HUES64 (cell line): ENCODE data around the gene DNAJC6.
"Not testable (repeated sequence)": the region's sequence is repeated elsewhere in the genome, so short reads cannot be mapped to it uniquely, and the experiment has no call there.

Experiments used
- H3K27ac ChIP-seq: 2 replicates; pipeline ENCODE4 v1.7.0; 2013; ENCODE audit warnings: low read depth, low read length, inconsistent platforms
- H3K27me3 ChIP-seq: 2 replicates; pipeline ENCODE4 v1.6.1; 2013; ENCODE audit warnings: mild to moderate bottlenecking, low read length; ENCODE audit not compliant: insufficient read depth
- H3K36me3 ChIP-seq: 2 replicates; pipeline ENCODE4 v1.6.1; 2013; ENCODE audit warnings: mild to moderate bottlenecking, low read length; ENCODE audit not compliant: insufficient read depth
- H3K4me1 ChIP-seq: 2 replicates; pipeline ENCODE4 v1.6.1; 2013; ENCODE audit warnings: mild to moderate bottlenecking, low read length, moderate library complexity; ENCODE audit not compliant: insufficient read depth
- H3K4me3 ChIP-seq: 2 replicates; pipeline ENCODE4 v1.5.1; 2013; ENCODE audit warnings: mild to moderate bottlenecking, low read length, moderate library complexity
- H3K9ac ChIP-seq: 2 replicates; pipeline ENCODE4 v1.6.1; 2013; ENCODE audit warnings: mild to moderate bottlenecking, low read depth, low read length
- H3K9me3 ChIP-seq: 2 replicates; pipeline ENCODE4 v1.6.1; 2013; ENCODE audit warnings: low read depth, low read length; ENCODE audit not compliant: insufficient read depth
- WGBS: fragments of 150-250, 120-280 bp; methylation state at CpG from one replicate; pipeline ENCODE4 v1.1.7; 2013; ENCODE audit warnings: missing lambda C conversion rate; 5-methylcytosine and 5-hydroxymethylcytosine counted together

DNAJC6 gene

DNA sequence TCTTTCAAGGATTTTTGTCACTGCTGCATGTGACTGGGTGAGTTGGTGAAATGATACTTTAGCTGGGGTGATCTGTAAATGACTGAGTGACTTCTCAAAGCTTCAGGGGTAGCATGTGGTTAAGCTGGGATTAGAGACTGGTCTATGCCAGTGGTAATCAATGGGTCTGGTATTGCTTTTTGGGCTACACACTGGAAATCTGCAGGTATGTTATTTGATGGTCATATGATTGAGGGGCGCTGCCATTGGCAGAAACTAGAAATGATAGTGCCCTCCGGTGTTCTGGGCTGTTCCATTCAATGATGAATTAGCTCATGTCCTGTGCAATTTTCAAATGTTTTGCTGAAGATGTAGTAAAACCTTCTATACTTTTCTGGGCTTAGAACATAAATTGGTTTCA, 39.7 kb upstream of the DNAJC6 start:
- no peaks in the 10 kb centered on the region for H3K9me3 ChIP-seq
- WGBS = 90% methylated on average over 2 of the region's 2 CpGs
- peaks cover 16% of the 10 kb centered on the region for H3K27me3 ChIP-seq
- no peaks in the 10 kb centered on the region for H3K36me3 ChIP-seq
- H3K4me3 ChIP-seq = no peak overlapping the region
- no peak overlapping the region for H3K27ac ChIP-seq
- no peak overlapping the region for H3K9ac ChIP-seq
- peaks cover 21% of the 10 kb centered on the region for H3K4me1 ChIP-seq

DNA sequence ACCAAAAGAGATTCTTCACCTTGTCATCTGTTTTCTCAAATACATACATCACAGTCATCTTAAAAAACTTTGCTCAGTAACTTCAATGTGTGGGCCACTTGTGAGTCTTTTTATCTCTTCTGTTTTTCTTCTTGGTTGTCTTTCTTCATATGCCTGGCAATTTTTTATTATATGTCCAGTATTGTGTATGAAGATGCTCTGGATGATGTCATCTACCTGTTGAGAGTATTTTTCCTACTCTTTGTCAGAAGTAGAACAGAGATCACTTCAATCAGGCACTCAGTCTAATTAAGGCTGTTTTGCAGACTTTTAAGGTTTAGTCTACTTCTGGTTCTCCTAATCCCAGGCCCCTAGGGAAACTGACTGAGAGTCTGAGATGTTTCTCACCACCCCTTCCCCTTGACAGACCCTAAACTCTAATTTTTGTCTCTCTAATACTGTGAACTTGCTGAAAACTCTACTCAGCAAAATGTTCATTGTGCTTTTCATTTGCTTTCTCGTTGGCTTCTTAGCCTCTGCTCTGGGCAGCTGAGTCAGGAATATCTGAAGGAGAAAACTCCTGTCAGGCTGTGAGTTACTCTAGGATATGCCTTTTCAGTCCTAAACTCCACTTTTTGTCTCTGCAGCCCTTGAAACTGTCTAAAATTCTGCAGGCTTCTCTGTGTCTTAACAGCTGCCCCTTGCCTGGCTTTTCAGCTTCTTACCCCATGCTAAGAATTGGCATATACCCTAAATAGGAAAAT, 33.0 kb upstream of the DNAJC6 start:
- Histone ChIP-seq H3K9ac (no peak overlapping the region), H3K4me3 (no peak overlapping the region), H3K9me3 (no peaks in the 10 kb centered on the region), H3K4me1 (peaks cover 44% of the 10 kb centered on the region), H3K27me3 (peaks cover 5% of the 10 kb centered on the region; the same call in 1 of the 2 replicates), H3K27ac (no peak overlapping the region), H3K36me3 (no peaks in the 10 kb centered on the region)
- 52% methylated on average over 1 of the region's 1 CpG for WGBS

DNA sequence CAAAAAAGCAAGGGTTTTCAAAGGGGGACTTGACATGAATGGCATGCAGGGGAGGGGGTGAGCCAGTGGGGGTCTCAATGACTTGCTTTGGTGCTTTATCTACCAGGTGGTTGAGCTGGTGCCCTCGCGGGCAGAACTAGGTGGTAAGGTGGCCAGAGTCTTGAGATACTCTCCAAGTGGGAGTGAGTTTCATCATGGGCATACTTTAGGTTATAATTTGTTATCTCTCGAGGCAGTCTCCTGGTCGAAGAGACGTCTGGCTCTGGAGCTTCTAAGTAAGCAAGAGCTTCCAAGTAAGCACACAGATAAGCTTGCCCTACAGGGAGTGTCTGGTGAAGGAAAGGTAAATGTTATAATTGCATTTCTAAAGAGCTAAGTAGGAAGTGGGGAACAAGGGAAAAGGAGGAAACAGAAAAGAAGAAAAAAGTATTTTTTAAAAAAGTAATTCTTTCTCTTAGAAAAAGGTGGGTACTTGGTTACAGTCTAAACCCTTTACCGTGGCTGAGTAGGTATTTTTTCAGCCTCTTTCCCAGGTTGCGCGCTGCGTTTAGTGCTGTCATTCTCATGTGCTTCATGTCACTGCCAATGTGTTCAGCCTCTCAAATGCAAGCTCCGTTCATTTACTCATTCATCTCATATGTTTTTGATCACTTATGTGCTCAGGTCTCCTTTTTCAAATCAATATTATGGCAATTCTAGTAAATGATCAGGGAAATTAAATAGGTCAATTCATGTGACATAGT, 31.6 kb upstream of the DNAJC6 start:
- Histone ChIP-seq H3K9me3 (no peaks in the 10 kb centered on the region), H3K36me3 (no peaks in the 10 kb centered on the region), H3K4me1 (peaks cover 52% of the 10 kb centered on the region), H3K27me3 (peaks cover 5% of the 10 kb centered on the region; the same call in 1 of the 2 replicates), H3K4me3 (peak overlapping the region; percentile 18; the same call in 1 of the 2 replicates), H3K9ac (no peak overlapping the region), H3K27ac (no peak overlapping the region)
- 24% methylated on average over 10 of the region's 10 CpGs for WGBS

DNA sequence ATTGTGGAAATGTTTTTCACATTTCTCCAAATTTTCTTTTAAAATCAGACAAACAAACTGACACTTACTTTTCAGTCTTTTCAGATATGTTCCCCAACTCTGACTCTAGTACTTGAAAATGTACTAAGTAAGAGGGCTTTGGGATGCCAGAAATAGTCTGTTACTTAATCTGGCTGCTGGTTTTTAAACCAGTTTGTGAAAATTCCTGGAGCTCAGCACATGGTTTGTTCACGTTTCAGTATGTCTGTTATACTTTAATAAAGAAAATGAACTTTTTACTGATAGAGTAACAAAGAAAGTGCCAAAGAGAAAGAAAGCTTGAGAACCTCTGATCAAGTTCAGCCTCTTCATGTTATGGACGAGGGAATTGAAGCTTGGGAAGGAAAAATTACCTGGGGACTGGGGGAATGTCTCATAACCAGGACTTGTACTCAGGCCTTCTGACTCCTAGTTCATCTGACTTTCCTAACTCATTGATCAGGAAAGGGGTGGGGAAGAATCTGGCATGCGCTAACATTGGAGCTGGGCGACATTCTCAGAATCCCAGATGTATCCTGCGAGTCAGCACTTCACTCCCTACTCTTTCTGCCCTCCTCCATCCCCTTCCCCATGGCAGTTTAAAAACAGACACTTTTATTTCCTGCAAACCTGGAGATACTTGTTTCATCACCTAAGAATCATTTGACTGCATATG, 30.8 kb upstream of the DNAJC6 start:
- peaks cover 5% of the 10 kb centered on the region; the same call in 1 of the 2 replicates for H3K27me3 ChIP-seq
- peaks cover 52% of the 10 kb centered on the region for H3K4me1 ChIP-seq
- no peak overlapping the region for H3K9ac ChIP-seq
- no peaks in the 10 kb centered on the region for H3K36me3 ChIP-seq
- peak overlapping the region; percentile 46; the same call in 1 of the 2 replicates for H3K27ac ChIP-seq
- 18% methylated on average over 5 of the region's 5 CpGs for WGBS
- peak overlapping the region; percentile 43 for H3K4me3 ChIP-seq
- H3K9me3 ChIP-seq = no peaks in the 10 kb centered on the region

DNA sequence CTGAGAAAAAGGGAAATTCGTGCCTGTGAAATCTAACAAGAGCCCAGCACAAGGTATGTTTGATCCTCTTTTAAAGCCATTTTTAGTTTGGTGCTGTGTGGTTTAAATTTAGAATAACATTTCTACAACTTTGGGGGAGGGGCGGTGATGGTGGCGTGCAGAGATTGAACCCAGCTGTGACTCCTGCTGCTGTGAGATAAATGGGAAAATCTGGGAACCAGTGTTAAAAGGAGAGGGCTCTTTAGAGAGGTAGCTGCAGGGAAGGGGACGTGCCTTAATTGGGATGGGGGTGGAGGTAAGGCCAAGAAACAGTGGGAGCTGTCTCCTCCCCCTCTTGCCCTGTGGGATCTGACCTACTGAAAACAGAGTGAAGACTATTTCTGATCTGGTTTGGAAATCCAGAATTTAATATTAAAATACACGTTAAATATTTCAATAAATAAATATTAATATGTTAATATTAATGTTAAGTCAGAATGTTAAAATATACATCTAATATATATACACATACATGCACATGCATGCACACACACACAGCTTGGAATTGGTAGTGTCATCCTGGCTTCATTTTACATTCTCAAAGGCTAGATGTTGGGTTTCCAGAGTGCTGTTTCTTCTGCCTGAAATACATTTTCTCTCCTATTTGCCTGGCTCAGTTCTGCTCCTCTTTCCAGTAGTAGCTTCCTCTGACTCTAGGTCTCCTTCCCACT, 30.1 kb upstream of the DNAJC6 start:
- 2% methylated on average over 4 of the region's 5 CpGs for WGBS
- H3K27me3 ChIP-seq = peaks cover 5% of the 10 kb centered on the region; the same call in 1 of the 2 replicates
- no peaks in the 10 kb centered on the region for H3K9me3 ChIP-seq
- H3K4me3 ChIP-seq = peak overlapping the region; percentile 43
- no peaks in the 10 kb centered on the region for H3K36me3 ChIP-seq
- peaks cover 52% of the 10 kb centered on the region for H3K4me1 ChIP-seq
- no peak overlapping the region for H3K9ac ChIP-seq
- H3K27ac ChIP-seq = peak overlapping the region; percentile 46; the same call in 1 of the 2 replicates

DNA sequence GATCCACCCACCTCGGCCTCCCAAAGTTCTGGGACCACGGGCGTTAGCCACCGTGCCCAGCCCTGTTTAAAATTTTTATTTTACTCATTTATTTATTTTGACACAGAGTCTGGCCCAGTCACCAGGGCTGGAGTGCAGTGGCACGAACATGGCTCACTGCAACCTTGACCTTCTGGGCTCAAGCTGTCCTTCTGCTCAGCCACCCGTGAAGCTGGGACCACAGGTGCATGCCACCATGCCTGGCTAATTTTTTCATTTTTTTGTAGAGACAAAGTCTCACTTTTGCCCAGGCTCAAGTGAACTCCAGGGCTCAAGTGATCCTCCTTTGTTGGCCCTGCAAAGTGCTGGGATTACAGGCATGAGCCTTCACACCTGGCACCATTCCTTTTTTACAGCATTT, 27.5 kb upstream of the DNAJC6 start:
- WGBS = 94% methylated on average over 6 of the region's 6 CpGs
- Histone ChIP-seq H3K36me3 (no peaks in the 10 kb centered on the region), H3K27me3 (peaks cover 5% of the 10 kb centered on the region; the same call in 1 of the 2 replicates), H3K9ac (no peak overlapping the region), H3K27ac (no peak overlapping the region), H3K4me1 (peaks cover 43% of the 10 kb centered on the region), H3K9me3 (no peaks in the 10 kb centered on the region), H3K4me3 (no peak overlapping the region)

DNA sequence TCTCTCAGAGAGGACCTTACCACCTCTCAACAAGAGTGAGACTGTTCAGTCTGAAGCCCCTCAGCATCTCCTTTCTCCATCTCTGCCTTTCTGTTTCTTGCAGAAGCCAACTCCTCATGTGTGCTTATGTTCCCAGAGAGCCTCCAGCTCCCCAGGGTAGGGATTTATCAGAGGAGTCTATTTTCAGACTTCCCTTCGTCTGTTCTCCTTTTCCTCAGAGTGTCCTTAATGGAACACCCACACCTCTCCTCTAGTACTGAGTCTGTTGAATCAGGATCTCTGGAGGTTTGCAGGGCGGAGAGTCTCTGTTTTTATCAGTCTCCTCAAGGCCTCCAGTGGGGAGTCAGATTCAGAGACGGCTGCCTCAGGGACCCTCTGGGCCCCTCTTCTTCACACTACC, 25.1 kb upstream of the DNAJC6 start:
- Histone ChIP-seq H3K9me3 (no peaks in the 10 kb centered on the region), H3K27me3 (no peaks in the 10 kb centered on the region), H3K9ac (no peak overlapping the region), H3K27ac (no peak overlapping the region), H3K36me3 (no peaks in the 10 kb centered on the region), H3K4me3 (no peak overlapping the region), H3K4me1 (peaks cover 20% of the 10 kb centered on the region)
- WGBS = 88% methylated on average over 3 of the region's 3 CpGs

DNA sequence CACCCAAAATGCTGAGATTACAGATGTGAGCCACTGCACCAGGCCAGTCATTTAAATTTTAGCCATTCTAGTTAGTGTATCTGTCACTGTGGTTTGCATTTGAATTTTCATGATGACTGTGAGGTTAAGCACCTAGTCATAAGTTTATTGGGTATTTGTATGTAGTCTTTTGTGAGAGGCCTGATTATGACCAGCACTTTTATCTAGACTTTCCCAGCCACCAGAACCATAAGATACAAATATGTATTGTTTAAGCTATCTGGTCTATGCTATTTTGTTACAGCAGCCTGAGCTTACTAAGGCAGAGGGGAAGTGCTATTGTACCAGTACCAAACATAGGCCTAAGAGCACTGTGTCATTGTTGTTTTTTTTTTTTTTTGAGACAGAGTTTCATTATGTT, 19.9 kb upstream of the DNAJC6 start:
- H3K27ac ChIP-seq = no peak overlapping the region
- no peaks in the 10 kb centered on the region for H3K27me3 ChIP-seq
- H3K9ac ChIP-seq = no peak overlapping the region
- no peak overlapping the region for H3K4me3 ChIP-seq
- H3K4me1 ChIP-seq = peaks cover 8% of the 10 kb centered on the region
- H3K9me3 ChIP-seq = no peaks in the 10 kb centered on the region
- no peaks in the 10 kb centered on the region for H3K36me3 ChIP-seq

DNA sequence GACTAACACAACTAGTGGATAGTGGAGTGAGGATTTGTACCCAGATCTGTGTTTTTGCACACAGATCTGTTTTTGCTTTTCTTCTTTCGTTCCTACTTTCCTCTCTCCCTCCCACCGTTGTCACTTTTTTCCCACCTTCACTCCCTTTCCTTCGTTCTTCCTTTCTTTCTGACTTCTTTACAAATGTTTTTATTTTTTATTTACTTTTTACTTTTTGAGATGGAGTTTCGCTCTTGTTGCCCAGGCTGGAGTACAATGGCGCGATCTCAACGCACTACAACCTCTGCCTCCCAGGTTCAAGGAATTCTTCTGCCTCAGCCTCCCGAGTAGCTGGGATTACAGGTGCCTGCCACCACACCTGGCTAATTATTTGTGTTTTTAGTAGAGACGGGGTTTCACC, 17.5 kb upstream of the DNAJC6 start:
- 93% methylated on average over 9 of the region's 9 CpGs for WGBS
- not testable (repeated sequence) for H3K27me3 ChIP-seq, H3K4me3 ChIP-seq, H3K4me1 ChIP-seq, H3K27ac ChIP-seq, H3K36me3 ChIP-seq, H3K9ac ChIP-seq, H3K9me3 ChIP-seq

DNA sequence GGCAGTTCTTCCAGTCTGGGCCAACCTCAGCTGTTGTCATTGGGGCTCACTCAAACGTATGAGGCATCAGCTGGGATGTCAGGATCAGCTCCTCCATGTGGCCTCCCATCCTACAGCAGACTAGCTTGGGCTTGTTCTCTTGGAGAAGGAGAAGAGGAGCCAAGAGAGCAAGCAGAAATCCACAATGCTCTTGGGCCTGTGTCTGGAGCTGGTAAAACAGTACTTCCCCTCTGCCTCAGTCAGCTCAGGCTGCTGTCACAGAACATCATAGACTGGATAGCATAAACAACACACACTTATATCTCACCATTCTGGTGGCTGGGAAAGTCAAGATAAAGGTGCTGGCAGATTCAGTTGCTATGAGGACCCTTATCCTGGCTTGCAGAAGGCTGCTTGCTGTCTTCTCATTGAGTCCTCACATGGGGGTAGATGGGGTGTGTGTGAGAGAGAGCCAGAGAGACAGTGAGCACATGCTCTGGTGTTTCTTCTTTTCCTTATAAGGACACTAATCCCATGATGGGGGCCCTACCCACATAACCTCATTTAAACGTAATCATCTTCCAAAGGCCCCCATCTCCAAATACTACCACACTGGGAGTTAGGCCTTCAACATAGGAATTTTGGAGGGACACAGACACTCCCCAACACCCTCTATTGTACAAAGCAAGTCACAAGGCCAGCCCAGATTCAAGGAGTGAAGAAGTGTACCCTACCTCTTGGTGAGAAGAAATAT, 16.3 kb upstream of the DNAJC6 start:
- Histone ChIP-seq H3K9ac (no peak overlapping the region), H3K4me3 (no peak overlapping the region), H3K27ac (no peak overlapping the region), H3K9me3 (no peaks in the 10 kb centered on the region), H3K36me3 (no peaks in the 10 kb centered on the region), H3K4me1 (peaks cover 8% of the 10 kb centered on the region), H3K27me3 (no peaks in the 10 kb centered on the region)
- 82% methylated on average over 2 of the region's 2 CpGs for WGBS
